Mucosa of descending colon (tissue), 3 donors: ENCODE results near the gene CCDC195. TPM values are rescaled to one million over a fixed set of nuclear protein-coding genes. Genes with fewer than 3 reads are reported as not detected.

Experiments used
- ATAC-seq: fragments of 200-7000 bp; cut with Tn5 transposase; one replicate; pipeline ENCODE4 v1.9.1; 2020; ENCODE audit warnings: mild to moderate bottlenecking, moderate library complexity
- DNase-seq, 3 donors: peaks; one replicate each; pipeline ENCODE4 v3.0.0-alpha.2; 2020
- H3K36me3 ChIP-seq: fragments of 200-600 bp; one replicate; pipeline ENCODE4 v1.8.0; 2021; ENCODE audit warnings: low read depth, mild to moderate bottlenecking
- H3K4me1 ChIP-seq: fragments of 200-600 bp; one replicate; pipeline ENCODE4 v1.8.0; 2021; ENCODE audit warnings: low read depth, mild to moderate bottlenecking
- H3K4me3 ChIP-seq: fragments of 200-600 bp; one replicate; pipeline ENCODE4 v1.8.0; 2021; ENCODE audit warnings: mild to moderate bottlenecking
- H3K9me3 ChIP-seq: fragments of 200-600 bp; one replicate; pipeline ENCODE4 v1.8.0; 2021; ENCODE audit warnings: mild to moderate bottlenecking
- CTCF ChIP-seq: fragments of 200-600 bp; IDR thresholded peaks from one replicate; pipeline ENCODE4 v1.8.0; 2022; ENCODE audit warnings: antibody characterized with exemption, mild to moderate bottlenecking
- intact Hi-C, 2 donors: fragments of 100-400 bp; cut with DNase I in 1 of 2; cut with micrococcal nuclease in 1 of 2; formaldehyde crosslinking; loops; one replicate each; pipeline versions ENCODE4 v1.11.0 to v1.11.1; 2022; cut with DNase I, micrococcal nuclease
- total RNA-seq, 3 donors: library from RNA; stranded (reverse); fragmentation: NEBNext Ultra II Directional in 2 of 3; extraction: Animal tissue kit (Norgen Biotek cat#: 25700) in 2 of 3; gene quantifications; one replicate each; pipeline versions ENCODE4 v1.2.1 to v1.2.4, GENCODE V29; 2021 to 2023
- donor health status: DM: no; HTN: no; CAD: no; lungs with moderate emphysema.
- donor health status: DM: no; HTN: no; CAD: no.
- donor health status: DM: no; HTN: yes; CAD: no.

CCDC195 gene
- total RNA-seq, 3 donors from 2014 or later, result not detected

GRCh38 chr2:224711859-224712665 lies 4.1 kb downstream of the CCDC195 start:
- H3K9me3 ChIP-seq, result no peaks in the 10 kb centered on the region
- ATAC-seq, result no peak
- no peak for DNase-seq
- no peak overlapping the region for H3K4me3 ChIP-seq
- no peak for TF ChIP-seq CTCF
- no peaks in the 10 kb centered on the region for H3K36me3 ChIP-seq
- H3K4me1 ChIP-seq, result no peaks in the 10 kb centered on the region
- intact Hi-C loops, result no loop called here

GRCh38 chr2:224711381-224711780 lies 4.8 kb downstream of the CCDC195 start:
- intact Hi-C loops, result no loop called here
- no peak for TF ChIP-seq CTCF
- ATAC-seq, result no peak

GRCh38 chr2:224709301-224709700 lies 6.9 kb downstream of the CCDC195 start:
- ATAC-seq, result no peak

More at GRCh38 chr2:224711381-224711780, 4.8 kb downstream of the CCDC195 start:
- Histone ChIP-seq H3K36me3 (no peaks in the 10 kb centered on the region), H3K4me1 (no peaks in the 10 kb centered on the region), H3K9me3 (no peaks in the 10 kb centered on the region), H3K4me3 (no peak overlapping the region)
- no peak for DNase-seq

GRCh38 chr2:224694502-224694901 lies 21.7 kb downstream of the CCDC195 start:
- Histone ChIP-seq H3K9me3 (no peaks in the 10 kb centered on the region), H3K36me3 (no peaks in the 10 kb centered on the region), H3K4me1 (no peaks in the 10 kb centered on the region), H3K4me3 (no peak overlapping the region)
- intact Hi-C loops, result no loop called here
- ATAC-seq, result peak; percentile 44
- TF ChIP-seq CTCF, result no peak
- DNase-seq, result no peak

More at GRCh38 chr2:224709301-224709700, 6.9 kb downstream of the CCDC195 start:
- TF ChIP-seq CTCF, result no peak
- intact Hi-C loops, result no loop called here
- no peaks in the 10 kb centered on the region for H3K36me3 ChIP-seq
- DNase-seq, result no peak
- no peaks in the 10 kb centered on the region for H3K9me3 ChIP-seq
- H3K4me3 ChIP-seq, result no peak overlapping the region
- H3K4me1 ChIP-seq, result no peaks in the 10 kb centered on the region

- ATAC-seq, result peak; percentile 81
Measured at GRCh38 chr2:224691563-224691962, 24.6 kb downstream of the CCDC195 start.

More at GRCh38 chr2:224691563-224691962, 24.6 kb downstream of the CCDC195 start:
- intact Hi-C loops, result no loop called here
- Histone ChIP-seq H3K4me1 (no peaks in the 10 kb centered on the region), H3K36me3 (no peaks in the 10 kb centered on the region), H3K9me3 (no peaks in the 10 kb centered on the region), H3K4me3 (no peak overlapping the region)
- TF ChIP-seq CTCF, result no peak
- DNase-seq, result no peak
